ENCODE data around the gene SYNJ2.

DNA sequence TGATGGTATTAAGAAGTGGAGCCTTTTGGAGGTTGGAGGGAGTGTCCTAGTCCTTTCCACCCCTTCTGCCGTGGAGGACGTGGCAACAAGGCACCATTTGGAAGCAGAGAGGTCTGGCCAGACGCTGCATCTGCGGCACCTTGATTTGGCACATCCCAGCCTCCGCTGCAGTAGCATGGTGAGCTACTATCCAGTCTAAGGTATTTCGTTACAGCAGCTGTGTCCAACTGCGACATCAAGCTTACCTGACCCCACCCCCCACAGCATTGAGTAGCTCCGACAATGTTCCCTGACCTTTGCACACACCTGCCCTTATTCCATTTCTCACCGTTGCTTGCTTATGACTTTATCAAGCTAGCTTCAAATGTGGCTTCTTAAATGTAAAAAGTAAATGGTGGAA lies 29.8 kb upstream of the SYNJ2 start:
- TF ChIP-seq YY1 (IDR thresholded peaks at IDR 0.05; ENCODE audit: insufficient read depth, insufficient read length) (no peak), ZNF274 (IDR thresholded peaks at IDR 0.05; ENCODE audit: low read depth, low read length) (no peak), SUZ12 (IDR thresholded peaks at IDR 0.05; ENCODE audit: extremely low read depth, insufficient read depth, insufficient read length) (no peak)

All from NT2/D1 (cell line).